Measurements from ENCODE around the gene BSCL2. TPM values are rescaled to one million over a fixed set of nuclear protein-coding genes. Genes with fewer than 3 reads are reported as not detected.

The BSCL2 gene
- total RNA-seq, 1 experiment from 2014 or later = 77.4 TPM

DNA sequence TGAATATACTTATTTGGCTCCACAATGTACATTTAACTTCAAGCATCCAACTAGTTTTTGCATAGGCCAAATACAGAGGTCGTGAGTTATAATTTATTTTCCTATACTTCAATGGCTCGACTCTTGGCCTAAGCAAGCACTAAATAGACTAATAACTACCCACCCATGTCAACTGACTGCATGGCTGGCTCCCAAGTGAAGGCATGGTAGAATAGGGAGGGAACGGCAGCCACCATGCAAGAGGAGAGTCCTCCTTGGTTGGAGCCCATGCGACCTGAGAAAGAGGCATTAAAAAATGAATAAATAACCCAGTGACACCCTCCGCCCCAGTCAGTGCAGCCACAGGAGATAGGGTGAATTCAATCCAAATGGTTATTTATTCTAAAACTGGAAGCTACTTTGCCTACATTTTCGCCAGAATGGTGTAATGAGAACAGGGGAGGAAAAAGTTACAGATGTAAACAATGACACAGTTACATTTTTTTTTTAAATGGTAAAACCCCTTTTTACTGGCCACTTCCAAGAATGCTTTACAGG is 5.1 kb upstream of the BSCL2 start:
- Histone ChIP-seq H3K79me1 (ENCODE audit: insufficient read depth, low read depth, low read length, poor library complexity, severe bottlenecking) (peaks cover 2% of the 10 kb centered on the region), H2BK12ac (ENCODE audit: insufficient read length, low read depth, low read length) (no peak overlapping the region), H3K56ac (ENCODE audit: insufficient read length, low read depth, low read length) (no peak overlapping the region), H4K8ac (replicated peaks; ENCODE audit: insufficient read length, low read depth, low read length) (no peak overlapping the region), H2BK20ac (ENCODE audit: low read depth, low read length, poor library complexity, severe bottlenecking) (no peak overlapping the region), H3K14ac (ENCODE audit: insufficient read depth, low read length) (no peak overlapping the region), H3K4ac (ENCODE audit: low read depth, low read length) (no peak overlapping the region), H3T11ph (ENCODE audit: low read length) (no peak overlapping the region), H4K20me1 (ENCODE audit: control insufficient read depth, insufficient read depth, insufficient read length) (no peaks in the 10 kb centered on the region), H3K18ac (ENCODE audit: insufficient read length, low read depth, low read length) (no peak overlapping the region), H2BK15ac (ENCODE audit: low read depth, low read length) (no peak overlapping the region), H2BK120ac (ENCODE audit: low read depth, low read length, poor library complexity, severe bottlenecking) (no peak overlapping the region), H2AK5ac (ENCODE audit: insufficient read length, low read length) (no peak overlapping the region), H3K9ac (ENCODE audit: extremely low read depth, insufficient read length, low read length) (no peak overlapping the region), H4K5ac (ENCODE audit: insufficient read length, low read depth, low read length) (no peak overlapping the region), H4K91ac (ENCODE audit: insufficient read length, low read depth, low read length) (no peak overlapping the region), H3K23me2 (ENCODE audit: insufficient read length, low read depth, low read length, poor library complexity, severe bottlenecking) (peaks cover 18% of the 10 kb centered on the region), H3K23ac (ENCODE audit: insufficient read length, low read depth, low read length) (no peak overlapping the region), H3K79me2 (ENCODE audit: insufficient read depth, low read length) (no peaks in the 10 kb centered on the region), H3K27me3 (ENCODE audit: insufficient read depth, low read length) (no peaks in the 10 kb centered on the region), H3K4me2 (ENCODE audit: insufficient read depth, insufficient read length, low read length) (no peak overlapping the region), H3K4me1 (ENCODE audit: insufficient read depth, low read length) (peaks cover 2% of the 10 kb centered on the region; the same call in 1 of the 2 replicates), H2AFZ (ENCODE audit: low read length) (no peak overlapping the region), H3K9me3 (ENCODE audit: control insufficient read depth, low read depth, low read length) (no peaks in the 10 kb centered on the region), H3K27ac (ENCODE audit: insufficient read length, low read depth, low read length) (no peak overlapping the region), H2BK5ac (ENCODE audit: insufficient read length, low read length) (no peak overlapping the region)
- no peak for DNase-seq
- H3K36me3 Mint-ChIP-seq (ENCODE audit: insufficient read depth in 1 of 3, low read depth in 3 of 3) = peaks cover 40 to 70% (median 65%) of the 10 kb centered on the region in 3 experiments
- H3K4me3 Mint-ChIP-seq = peak overlapping the region in 1 of 2 experiments; percentile 45; a peak in 2 of 5 replicates
- H3K4me1 Mint-ChIP-seq = peaks cover 32 to 55% of the 10 kb centered on the region in 2 experiments
- H3K9me3 Mint-ChIP-seq = no peaks in the 10 kb centered on the region; a peak in 1 of 5 replicates
- H3K27me3 Mint-ChIP-seq (ENCODE audit: low read depth) = no peaks in the 10 kb centered on the region
- WGBS (ENCODE audit: extremely low coverage, insufficient read length, low lambda C conversion rate) = no CpG with 5 or more reads among the region's 6 CpGs
- TF ChIP-seq, protein P1, sequence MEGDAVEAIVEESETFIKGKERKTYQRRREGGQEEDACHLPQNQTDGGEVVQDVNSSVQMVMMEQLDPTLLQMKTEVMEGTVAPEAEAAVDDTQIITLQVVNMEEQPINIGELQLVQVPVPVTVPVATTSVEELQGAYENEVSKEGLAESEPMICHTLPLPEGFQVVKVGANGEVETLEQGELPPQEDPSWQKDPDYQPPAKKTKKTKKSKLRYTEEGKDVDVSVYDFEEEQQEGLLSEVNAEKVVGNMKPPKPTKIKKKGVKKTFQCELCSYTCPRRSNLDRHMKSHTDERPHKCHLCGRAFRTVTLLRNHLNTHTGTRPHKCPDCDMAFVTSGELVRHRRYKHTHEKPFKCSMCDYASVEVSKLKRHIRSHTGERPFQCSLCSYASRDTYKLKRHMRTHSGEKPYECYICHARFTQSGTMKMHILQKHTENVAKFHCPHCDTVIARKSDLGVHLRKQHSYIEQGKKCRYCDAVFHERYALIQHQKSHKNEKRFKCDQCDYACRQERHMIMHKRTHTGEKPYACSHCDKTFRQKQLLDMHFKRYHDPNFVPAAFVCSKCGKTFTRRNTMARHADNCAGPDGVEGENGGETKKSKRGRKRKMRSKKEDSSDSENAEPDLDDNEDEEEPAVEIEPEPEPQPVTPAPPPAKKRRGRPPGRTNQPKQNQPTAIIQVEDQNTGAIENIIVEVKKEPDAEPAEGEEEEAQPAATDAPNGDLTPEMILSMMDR (conservative IDR thresholded peaks at IDR 0.05) = no peak
- H3K27ac Mint-ChIP-seq = peak overlapping the region in 1 of 3 experiments; percentile 87; a peak in 4 of 7 replicates
